ELR (cell line): ENCODE measurements around the gene AKAP12.
A peak's percentile ranks its signal among the peaks of the same experiment; 100 is the strongest.

Source experiments
- DNase-seq: peaks from one replicate; pipeline ENCODE4 v3.0.0-alpha.2; 2015; ENCODE audit warnings: low read depth

AKAP12 gene

DNA sequence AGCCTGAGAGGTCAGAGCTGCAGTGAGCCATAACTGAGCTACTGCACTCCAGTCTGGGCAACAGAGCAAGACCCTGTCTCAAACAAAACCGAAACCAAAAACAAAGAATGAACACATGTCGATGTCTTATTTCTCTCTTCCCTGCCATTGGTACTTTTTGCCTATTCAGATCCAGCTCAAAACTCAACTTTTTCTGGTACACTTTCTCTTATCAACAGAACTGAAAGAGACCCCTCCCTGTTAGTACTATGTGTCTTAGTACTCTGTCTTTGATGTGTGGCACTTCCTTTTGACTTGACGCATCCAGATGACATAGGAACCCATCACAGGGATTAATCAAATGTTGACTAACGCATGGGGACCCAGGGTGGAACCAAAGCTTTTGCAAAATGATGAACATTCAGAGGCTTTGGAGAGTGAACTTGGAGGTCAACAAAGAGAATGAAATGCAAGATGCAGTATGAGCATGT is 44.8 kb downstream of the AKAP12 start:
- DNase-seq = no peak

DNA sequence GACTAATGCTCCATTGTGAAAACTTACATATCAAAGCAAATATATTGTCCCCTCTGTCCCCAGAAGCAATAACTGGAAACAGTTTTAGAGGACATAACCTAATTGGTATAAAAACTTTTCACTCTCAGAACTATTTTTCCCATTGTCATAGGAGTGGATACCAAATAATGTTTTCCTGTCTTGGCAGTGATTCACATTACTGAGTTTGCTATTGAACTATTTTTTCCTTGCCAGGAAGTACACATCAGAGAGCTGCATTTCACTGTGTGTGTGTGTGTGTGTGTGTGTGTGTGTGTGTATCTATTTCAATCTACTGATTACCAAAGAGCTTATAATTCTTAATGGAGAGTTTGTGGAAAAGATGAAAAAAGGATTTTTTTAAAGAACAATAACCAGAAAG is 45.4 kb downstream of the AKAP12 start:
- DNase-seq = peak; percentile 29

- no peak for DNase-seq
Measured at GRCh38 chr6:151286214-151286613, 46.4 kb downstream of the AKAP12 start.

DNA sequence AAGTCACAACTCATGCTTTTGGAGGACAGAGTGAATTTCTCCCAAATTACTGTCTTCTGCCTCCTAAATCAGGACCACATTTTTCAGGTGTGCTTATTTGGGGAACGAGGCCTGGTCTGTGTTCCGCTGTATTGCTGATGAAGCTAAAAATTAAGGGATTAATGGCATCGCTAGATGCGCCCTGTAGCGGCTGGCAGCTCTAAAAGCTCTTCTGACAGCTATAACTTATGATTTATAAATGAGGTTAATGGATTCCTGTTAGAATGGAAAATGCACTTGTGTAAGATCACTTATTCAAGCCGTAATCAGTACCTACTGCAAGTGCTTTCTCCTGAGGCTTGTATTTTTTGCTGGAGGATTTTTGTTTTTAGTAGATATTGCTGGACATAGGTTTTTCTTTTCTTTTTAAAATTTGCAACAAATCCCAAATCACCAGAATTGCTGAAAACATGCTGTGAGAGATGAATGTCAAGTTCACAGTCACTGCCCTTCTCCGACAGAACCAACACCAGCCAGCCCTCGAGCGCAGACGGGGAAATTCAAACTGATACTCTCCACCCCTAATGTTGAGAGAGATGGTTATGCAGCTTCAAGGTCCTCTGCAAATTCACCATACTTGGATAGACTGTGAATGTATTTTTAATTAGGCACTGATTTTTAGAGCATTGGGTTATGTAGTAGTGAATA is 49.1 kb downstream of the AKAP12 start:
- DNase-seq = no peak

DNA sequence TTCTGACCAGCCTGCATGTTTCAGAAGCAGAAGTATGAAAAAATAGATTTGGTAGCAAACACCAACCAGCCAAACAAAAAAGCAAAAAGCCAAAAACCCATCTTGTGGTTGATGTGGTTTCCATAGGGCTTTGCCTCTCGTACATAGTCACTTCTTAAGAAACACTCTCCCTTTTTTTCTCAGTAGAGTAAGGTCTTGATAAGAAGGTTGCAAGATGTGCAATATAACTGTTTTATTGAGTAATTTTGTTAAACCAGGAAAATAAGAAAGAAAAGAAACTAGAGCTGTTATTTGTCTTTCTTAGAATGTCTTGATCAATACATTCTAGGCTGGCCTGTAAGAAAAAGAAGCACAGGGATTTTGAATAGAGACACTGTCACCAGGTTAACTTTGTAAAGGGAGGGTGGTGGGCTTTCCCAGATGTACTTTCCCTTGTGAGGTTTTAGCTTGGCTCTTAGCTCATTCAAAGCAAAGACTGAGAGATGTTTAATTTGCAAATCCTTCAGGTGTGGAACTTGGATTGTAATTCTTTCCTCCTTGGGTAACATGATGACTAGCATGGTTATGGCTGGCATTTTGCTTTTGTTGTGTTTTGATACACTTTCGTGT is 49.7 kb downstream of the AKAP12 start:
- DNase-seq = no peak

DNA sequence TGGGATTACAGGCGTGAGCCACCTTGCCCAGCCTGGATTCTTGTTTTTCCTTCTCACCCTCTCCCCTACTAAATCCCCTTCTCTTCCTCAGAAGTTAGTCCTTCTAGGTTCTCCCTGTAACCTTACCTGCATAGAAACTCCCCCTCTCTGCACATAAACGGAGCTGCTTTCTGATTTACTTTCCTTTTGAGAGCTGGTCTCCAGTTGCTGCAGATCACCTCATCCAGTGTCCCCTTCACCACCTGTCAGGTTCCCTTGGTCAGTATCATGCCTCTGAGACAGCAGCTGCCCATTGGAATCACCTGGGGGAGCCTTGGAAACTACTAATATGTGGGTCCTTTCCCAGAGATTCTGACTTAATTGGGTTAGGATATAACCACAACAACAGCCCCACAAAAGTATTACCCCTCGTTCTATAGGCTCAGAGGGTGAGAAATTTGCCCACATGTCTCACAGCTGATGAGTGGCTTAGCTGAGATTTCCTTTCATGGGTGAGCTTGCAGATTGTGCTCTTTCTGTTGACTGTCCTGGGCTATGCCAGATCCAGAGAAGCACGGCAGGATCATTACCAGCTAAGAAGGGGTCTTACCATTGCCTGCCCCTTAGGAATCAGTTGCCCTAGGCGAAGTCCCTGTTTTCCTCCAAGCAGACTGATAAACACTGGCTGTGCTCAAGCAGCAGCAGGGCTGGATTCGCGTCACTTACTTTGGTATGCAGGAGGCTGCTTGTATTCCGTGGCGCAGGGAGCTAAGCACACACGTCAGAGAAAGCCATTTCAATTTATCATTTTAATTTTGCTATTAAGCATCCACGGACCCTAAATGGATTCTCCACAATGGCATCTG is 51.3 kb downstream of the AKAP12 start:
- DNase-seq = no peak

DNA sequence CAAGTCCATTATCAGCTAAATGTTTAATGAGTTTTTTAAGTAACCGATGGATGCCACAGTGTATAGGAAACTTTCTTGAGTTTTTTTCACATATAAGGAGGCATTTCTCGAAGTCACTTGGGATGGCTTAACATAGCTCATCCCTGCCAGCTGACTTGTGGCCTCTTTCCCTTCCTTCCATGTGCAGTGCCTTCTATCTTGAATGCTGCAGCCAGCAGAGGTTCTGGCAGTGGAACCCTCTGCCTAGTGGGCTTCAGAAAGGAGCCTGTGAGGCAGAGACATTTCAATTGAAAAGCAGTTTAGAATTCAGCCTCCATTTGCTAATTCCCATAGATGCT is 51.9 kb downstream of the AKAP12 start:
- DNase-seq = no peak

GRCh38 chr6:151292974-151293687 is 53.4 kb downstream of the AKAP12 start:
- no peak for DNase-seq

GRCh38 chr6:151293688-151294016 is 53.9 kb downstream of the AKAP12 start:
- DNase-seq = no peak

GRCh38 chr6:151294561-151295101 is 54.9 kb downstream of the AKAP12 start:
- DNase-seq = no peak

DNA sequence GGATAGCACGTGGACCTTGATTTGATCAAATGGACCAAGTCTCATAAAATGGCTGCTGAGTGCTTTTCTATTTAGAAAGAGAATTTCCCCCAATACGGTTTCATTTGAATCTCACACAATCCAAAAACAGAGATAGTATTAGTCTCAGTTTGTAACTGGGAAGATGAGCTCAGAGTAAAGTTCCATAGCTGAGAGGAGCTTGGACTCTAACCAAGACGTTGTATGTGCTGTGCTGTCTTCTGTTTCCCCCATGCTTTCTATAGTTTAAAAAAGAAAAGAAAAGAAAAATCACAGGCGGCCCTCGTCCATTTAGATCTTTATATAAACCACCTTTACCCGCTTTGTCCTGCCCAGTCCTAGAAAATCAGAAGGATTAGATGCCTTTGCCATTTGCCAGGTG is 58.1 kb downstream of the AKAP12 start:
- DNase-seq = no peak

DNA sequence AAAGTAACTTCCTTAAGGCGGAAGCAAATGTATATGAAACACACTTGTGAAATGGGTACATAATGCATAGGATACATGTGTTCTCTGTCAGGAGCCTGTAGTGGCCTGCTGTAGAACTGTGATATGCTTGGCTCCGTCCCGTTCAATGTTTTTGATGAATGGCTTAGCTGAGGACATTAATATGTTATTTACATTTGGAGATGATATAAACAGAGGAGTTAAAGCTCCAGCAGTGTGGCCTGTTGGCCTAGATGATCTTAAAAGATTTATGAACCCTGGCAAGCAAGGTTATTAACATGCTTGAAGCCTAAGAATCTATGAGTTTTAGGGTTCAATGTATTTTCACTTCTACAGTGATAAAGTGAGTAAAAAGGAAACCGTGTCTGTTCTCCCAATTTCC is 59.2 kb downstream of the AKAP12 start:
- DNase-seq = no peak

DNA sequence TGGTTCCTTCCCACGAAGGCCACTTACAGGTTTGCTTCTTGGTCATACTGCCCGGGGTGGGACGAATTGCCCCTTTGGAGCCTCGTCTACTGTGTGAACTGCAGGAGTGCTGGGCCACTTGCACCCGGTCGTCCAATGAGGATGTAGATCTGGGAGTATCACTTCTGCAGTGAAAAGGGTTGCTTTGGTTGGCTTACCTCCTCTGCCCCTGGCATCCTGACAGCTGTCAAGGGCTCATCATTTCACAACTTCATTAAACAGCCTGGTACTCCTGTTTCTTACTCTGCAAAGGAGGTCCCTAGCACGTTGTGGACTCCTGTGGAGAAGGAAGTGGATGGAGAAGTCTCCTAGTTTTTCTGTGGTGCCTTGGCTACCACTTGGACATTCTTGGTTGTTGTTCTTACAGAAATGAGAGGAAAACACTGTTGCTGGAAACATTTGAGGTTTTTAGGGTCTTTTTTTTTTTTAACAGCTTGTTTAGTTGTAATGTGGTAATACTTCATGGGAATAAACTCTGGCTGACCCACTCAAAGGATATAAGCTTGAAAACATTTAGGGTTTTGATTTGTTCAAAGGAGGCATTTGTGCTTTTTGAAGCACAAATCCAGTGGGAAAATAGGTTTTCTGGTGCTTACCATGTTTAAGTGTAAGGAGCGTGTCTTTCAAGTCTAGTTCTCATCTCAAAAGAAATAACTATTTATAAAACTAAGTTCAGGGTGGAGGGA is 60.7 kb downstream of the AKAP12 start:
- DNase-seq = no peak

DNA sequence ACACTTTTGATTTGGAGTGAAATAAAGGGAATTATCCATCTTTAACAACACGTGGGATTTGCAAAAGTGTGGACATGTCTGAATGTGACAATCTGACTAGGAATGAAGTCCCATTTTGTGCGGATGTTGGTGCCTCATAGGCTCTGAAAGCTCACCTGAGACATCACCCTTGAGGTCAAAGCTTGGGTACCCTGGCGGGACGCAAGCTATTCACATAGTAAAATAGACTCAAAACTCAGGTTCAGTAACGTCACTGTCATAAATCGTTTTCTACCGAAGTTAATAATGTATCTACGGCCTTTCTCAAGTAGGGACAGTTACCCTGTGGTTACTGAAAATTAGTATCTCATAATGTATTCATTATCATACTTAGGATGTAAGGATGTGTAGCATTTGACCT is 61.8 kb downstream of the AKAP12 start:
- no peak for DNase-seq

GRCh38 chr6:151303231-151303630 is 63.5 kb downstream of the AKAP12 start:
- DNase-seq = no peak

DNA sequence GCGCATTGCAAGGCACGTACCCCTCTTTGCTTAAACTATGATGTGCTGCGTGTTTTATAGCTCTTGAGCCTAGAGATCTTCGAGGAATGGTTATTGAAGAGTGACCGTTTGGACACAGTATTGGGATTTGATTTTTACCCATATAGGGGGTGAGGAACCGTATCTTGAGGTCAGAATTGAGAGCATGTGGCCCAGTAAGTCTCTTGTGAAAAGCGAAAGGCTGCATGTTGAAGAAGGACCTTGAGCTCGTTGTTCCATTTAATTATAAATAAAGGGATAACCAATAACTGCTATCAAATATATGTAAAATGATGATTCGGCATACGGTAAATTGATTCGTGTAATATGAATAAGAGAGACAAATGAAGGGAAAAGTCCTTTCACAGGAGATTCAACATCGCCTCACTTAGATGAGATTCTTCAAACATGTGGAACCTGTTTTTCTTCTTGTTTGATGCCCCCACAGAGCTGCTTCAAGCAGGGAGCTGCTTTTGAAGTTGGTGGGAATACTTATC is 66.6 kb downstream of the AKAP12 start:
- no peak for DNase-seq

GRCh38 chr6:151307501-151307900 is 67.7 kb downstream of the AKAP12 start:
- DNase-seq = no peak

GRCh38 chr6:151309619-151310018 is 69.9 kb downstream of the AKAP12 start:
- no peak for DNase-seq

DNA sequence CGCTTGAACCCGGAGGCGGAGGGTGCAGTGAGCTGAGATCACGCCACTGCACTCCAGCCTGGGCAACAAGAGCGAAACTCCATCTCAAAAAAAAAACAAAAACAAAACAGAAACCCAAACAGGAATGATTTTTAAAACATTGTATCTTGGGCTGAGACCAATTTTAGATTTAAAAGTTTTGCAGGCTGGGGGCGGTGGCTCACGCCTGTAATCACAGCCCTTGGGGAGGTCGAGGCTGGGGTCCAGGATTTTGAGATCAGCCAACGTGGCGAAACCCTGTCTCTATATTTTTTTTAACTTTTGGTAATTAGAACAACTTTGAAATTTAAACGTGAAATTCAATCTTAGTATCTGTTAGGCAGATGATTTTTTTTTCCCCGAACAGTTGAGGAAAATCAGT is 70.5 kb downstream of the AKAP12 start:
- no peak for DNase-seq

DNA sequence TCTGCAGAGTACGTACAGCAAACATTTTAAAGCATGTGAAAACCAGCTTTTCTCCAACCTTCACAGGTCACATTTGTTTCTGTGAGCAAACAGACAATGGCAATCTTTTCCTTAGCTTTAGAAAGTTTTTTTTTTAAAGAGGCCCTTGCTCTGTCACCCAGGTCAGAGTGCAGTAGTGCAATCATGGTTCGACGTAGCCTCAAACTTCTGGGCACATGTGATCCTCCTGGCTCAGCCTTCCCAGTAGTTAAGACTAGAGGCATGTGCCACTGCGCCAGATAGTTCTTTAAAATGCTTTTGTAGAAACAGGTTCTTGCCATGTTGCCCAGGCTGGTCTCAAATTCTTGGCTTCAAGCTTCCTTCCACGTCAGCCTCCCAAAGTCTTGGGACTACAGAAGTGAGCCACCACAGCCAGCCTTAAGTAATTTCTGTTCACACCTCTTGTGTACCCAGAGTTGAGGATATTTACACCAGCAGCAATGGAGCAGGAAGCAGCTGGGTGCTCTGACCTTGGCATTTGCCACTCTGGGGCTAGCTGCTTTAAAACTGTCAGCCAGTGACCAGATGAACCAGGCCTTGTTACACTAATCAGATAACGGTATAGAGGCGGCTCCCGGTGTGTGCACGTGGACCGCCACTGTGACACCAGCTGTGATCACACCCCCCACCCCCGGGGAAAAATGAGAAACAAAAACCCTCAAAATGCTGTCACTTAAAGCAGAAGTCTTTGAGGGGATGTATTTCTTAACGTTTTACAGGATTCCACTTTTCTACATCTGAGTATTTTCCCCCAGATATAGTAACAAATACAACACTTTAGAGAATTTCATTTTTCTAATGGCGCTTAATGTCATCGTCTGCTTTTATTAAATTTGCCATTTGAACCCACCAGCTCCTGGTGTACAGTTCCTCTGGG is 71.3 kb downstream of the AKAP12 start:
- no peak for DNase-seq
